Germinal center (tissue), 1 donor: ENCODE measurements around the gene CCR9.
"Not testable (repeated sequence)": the region's sequence is repeated elsewhere in the genome, so short reads cannot be mapped to it uniquely, and the experiment has no call there.

Experiments
- DNase-seq: peaks from one replicate; pipeline ENCODE4 v3.0.0; 2012; ENCODE audit warnings: mixed read lengths, low spot score

Gene CCR9

GRCh38 chr3:45885979-45886705, at the start of gene CCR9:
Gene CCR9 (plus strand): TSS chr3:45886543. CDS start chr3:45894934, 8,391 bp downstream.
- no peak for DNase-seq

GRCh38 chr3:45838466-45838865, 47.9 kb upstream of the CCR9 start:
- no peak for DNase-seq

GRCh38 chr3:45841420-45841756, 45.0 kb upstream of the CCR9 start:
- peak; percentile 17 for DNase-seq

- DNase-seq, result peak; percentile 93
These were observed 44.4 kb upstream of the CCR9 start, which contains the start of gene LZTFL1 for GRCh38 chr3:45841757-45842491. Gene LZTFL1 (minus strand): TSS chr3:45842119. CDS start chr3:45841991, 128 bp downstream.

GRCh38 chr3:45842851-45843625, 43.3 kb upstream of the CCR9 start:
- DNase-seq, result no peak

GRCh38 chr3:45844616-45845015, 41.7 kb upstream of the CCR9 start:
- DNase-seq, result no peak

GRCh38 chr3:45848392-45848791, 38.0 kb upstream of the CCR9 start:
- no peak for DNase-seq

GRCh38 chr3:45852828-45853227, 33.5 kb upstream of the CCR9 start:
- DNase-seq, result no peak

- DNase-seq, result not testable (repeated sequence)
These were observed 30.0 kb upstream of the CCR9 start for GRCh38 chr3:45856323-45856722.

GRCh38 chr3:45857024-45857423, 29.3 kb upstream of the CCR9 start:
- not testable (repeated sequence) for DNase-seq

GRCh38 chr3:45858809-45859543, 27.4 kb upstream of the CCR9 start:
- DNase-seq, result no peak

GRCh38 chr3:45860481-45860880, 25.9 kb upstream of the CCR9 start:
- DNase-seq, result no peak

- no peak for DNase-seq
These were observed 25.2 kb upstream of the CCR9 start for GRCh38 chr3:45861043-45861719.

- DNase-seq, result no peak
These were observed 21.4 kb upstream of the CCR9 start for GRCh38 chr3:45864760-45865519.

GRCh38 chr3:45865563-45865962, 20.8 kb upstream of the CCR9 start:
- no peak for DNase-seq

GRCh38 chr3:45868213-45868612, 18.1 kb upstream of the CCR9 start:
- DNase-seq, result no peak

- no peak for DNase-seq
These were observed 17.7 kb upstream of the CCR9 start for GRCh38 chr3:45868650-45869049.

GRCh38 chr3:45869638-45870037, 16.7 kb upstream of the CCR9 start:
- no peak for DNase-seq

- DNase-seq, result no peak
These were observed 16.2 kb upstream of the CCR9 start for GRCh38 chr3:45870099-45870498.

- no peak for DNase-seq
These were observed 14.6 kb upstream of the CCR9 start for GRCh38 chr3:45871780-45872179.

- no peak for DNase-seq
These were observed 13.8 kb upstream of the CCR9 start for GRCh38 chr3:45872569-45872968.
